B cell (primary cell): ENCODE data around the gene LNX1. TPM values are rescaled to one million over a fixed set of nuclear protein-coding genes. Genes with fewer than 3 reads are reported as not detected.
"Not testable (repeated sequence)": the region's sequence is repeated elsewhere in the genome, so short reads cannot be mapped to it uniquely, and the experiment has no call there.

ENCODE experiments used
- ATAC-seq: fragments of 200-7000 bp; cut with Tn5 transposase; one replicate; pipeline ENCODE4 v1.10.0; 2021; ENCODE audit warnings: low read depth, mild to moderate bottlenecking, moderate number of reproducible peaks, moderate library complexity
- CTCF ChIA-PET: fragments of 350-600 bp; sonication (Branson Sonifier 250); formaldehyde crosslinking; loops from one replicate; lab custom pipeline; 2021; ENCODE audit warnings: antibody characterized with exemption, inconsistent platforms; lab: Charles Lee
- POLR2A ChIA-PET: fragments of 350-600 bp; sonication (Branson Sonifier 250); formaldehyde crosslinking; loops from one replicate; lab custom pipeline; 2021; ENCODE audit warnings: antibody characterized with exemption; lab: Charles Lee
- DNase-seq: peaks from one replicate; pipeline ENCODE4 v3.0.0; 2013
- H2AFZ ChIP-seq: 2 replicates; pipeline ENCODE4 v1.6.1; 2012; ENCODE audit warnings: mild to moderate bottlenecking, low read depth, low read length; ENCODE audit not compliant: insufficient read depth, poor library complexity, severe bottlenecking
- H3K27ac ChIP-seq, 2 donors: 1 replicate in 1 of 2; 2 replicates in 1 of 2; pipeline ENCODE4 v1.5.1; 2012 to 2013; ENCODE audit warnings: low read length in 2 of 2, mild to moderate bottlenecking in 2 of 2, moderate library complexity in 1 of 2
- H3K27me3 ChIP-seq, 4 experiments: fragments of 200-600 bp in 1 of 4; sonication (generic) in 1 of 4; replicated peaks in 1 of 4; 1 replicate in 2 of 4; 2 replicates in 2 of 4; pipeline versions ENCODE4 v1.6.1 to v1.7.0; 2013 to 2016; ENCODE audit warnings: low read length in 3 of 4, mild to moderate bottlenecking in 2 of 4, mixed read lengths in 1 of 4, moderate library complexity in 1 of 4; ENCODE audit not compliant: insufficient read depth in 4 of 4, control insufficient read depth in 3 of 4; ENCODE audit errors: control extremely low read depth in 1 of 4
- H3K36me3 ChIP-seq, 2 experiments: replicated peaks in 1 of 2; 1 replicate in 1 of 2; 2 replicates in 1 of 2; pipeline versions ENCODE4 v1.6.1 to v1.7.1; 2013; ENCODE audit warnings: low read length in 1 of 2; ENCODE audit not compliant: insufficient read depth in 2 of 2, control insufficient read depth in 1 of 2; ENCODE audit errors: control extremely low read depth in 1 of 2, extremely low read depth in 1 of 2
- H3K4me1 ChIP-seq, 2 donors: fragments of 200-600 bp in 1 of 2; sonication (generic) in 1 of 2; 1 replicate in 1 of 2; 2 replicates in 1 of 2; pipeline versions ENCODE4 v1.5.1 to v1.6.1; 2013 to 2017; ENCODE audit warnings: low read length in 2 of 2; ENCODE audit not compliant: control insufficient read depth in 2 of 2, insufficient read depth in 2 of 2
- H3K4me2 ChIP-seq: replicated peaks from 2 replicates; pipeline ENCODE3; 2012; ENCODE audit warnings: mild to moderate bottlenecking, low read depth, low read length; ENCODE audit not compliant: poor library complexity, severe bottlenecking
- H3K4me3 ChIP-seq, 5 experiments: fragments of 200-600 bp in 1 of 5; sonication (generic) in 1 of 5; 1 replicate in 3 of 5; 2 replicates in 2 of 5; pipeline versions ENCODE4 v1.5.1 to v1.7.0; 2011 to 2016; ENCODE audit warnings: low read length in 4 of 5, mild to moderate bottlenecking in 4 of 5, low read depth in 2 of 5, control low read depth in 1 of 5, moderate library complexity in 1 of 5; ENCODE audit not compliant: insufficient read depth in 1 of 5; ENCODE audit errors: control extremely low read depth in 1 of 5, extremely low read depth in 1 of 5
- H3K79me2 ChIP-seq: fragments of 200-600 bp; sonication (generic); one replicate; pipeline ENCODE4 v1.6.0; 2016; ENCODE audit warnings: low read length; ENCODE audit not compliant: control insufficient read depth, insufficient read depth
- H3K9ac ChIP-seq: fragments of 200-600 bp; sonication (generic); 2 replicates; pipeline ENCODE4 v1.6.1; 2017; ENCODE audit warnings: mild to moderate bottlenecking, low read length, moderate library complexity
- H3K9me3 ChIP-seq, 3 donors: one replicate each; pipeline versions ENCODE4 v1.6.1 to v1.7.1; 2013; ENCODE audit warnings: low read length in 2 of 3; ENCODE audit not compliant: control insufficient read depth in 2 of 3, insufficient read depth in 1 of 3; ENCODE audit errors: control extremely low read depth in 1 of 3
- H4K20me1 ChIP-seq: 2 replicates; pipeline ENCODE4 v1.6.0; 2012; ENCODE audit warnings: mild to moderate bottlenecking, low read length; ENCODE audit not compliant: insufficient read depth, control insufficient read depth, poor library complexity, severe bottlenecking
- H3K27ac Mint-ChIP-seq: one replicate; pipeline ENCODE4 v1.8.0; 2021; ENCODE audit warnings: mixed read lengths
- H3K27me3 Mint-ChIP-seq: one replicate; pipeline ENCODE4 v1.8.0; 2021; ENCODE audit warnings: mixed read lengths
- H3K4me1 Mint-ChIP-seq: one replicate; pipeline ENCODE4 v1.8.0; 2021; ENCODE audit warnings: mixed read lengths
- H3K4me3 Mint-ChIP-seq: one replicate; pipeline ENCODE4 v1.8.0; 2021; ENCODE audit warnings: mixed read lengths
- H3K9me3 Mint-ChIP-seq: one replicate; pipeline ENCODE4 v1.8.0; 2022; ENCODE audit warnings: mixed read lengths; ENCODE audit not compliant: insufficient read depth
- CTCF ChIP-seq: fragments of 200-600 bp; IDR thresholded peaks from one replicate; pipeline ENCODE4 v1.8.0; 2022; ENCODE audit warnings: antibody characterized with exemption, mild to moderate bottlenecking
- EZH2 ChIP-seq: IDR thresholded peaks from 2 replicates; pipeline ENCODE4 v1.6.1; 2012; ENCODE audit warnings: borderline replicate concordance, low read depth, mild to moderate bottlenecking, moderate library complexity, low read length; ENCODE audit not compliant: insufficient read depth, poor library complexity, severe bottlenecking
- WGBS: methylation state at CpG from one replicate; pipeline ENCODE4 v1.1.5; 2013; ENCODE audit warnings: missing lambda C conversion rate; ENCODE audit not compliant: insufficient coverage; 5-methylcytosine and 5-hydroxymethylcytosine counted together
- intact Hi-C: fragments of 100-400 bp; cut with micrococcal nuclease; formaldehyde crosslinking; loops from one replicate; pipeline ENCODE4 v1.10.0; 2022
- polyA plus RNA-seq: library from polyadenylated mRNA; depleted of rRNA; stranded (reverse); fragments of >200 nt; gene quantifications from 2 replicates; pipeline ENCODE4 v1.2.3, GENCODE V29; 2012
- total RNA-seq, 2 donors: library from RNA; stranded (reverse); fragments of 120-200 nt in 1 of 2; gene quantifications; 1 replicate in 1 of 2; 2 replicates in 1 of 2; pipeline versions ENCODE4 v1.2.3 to v1.2.4, GENCODE V29; 2013 to 2022

The LNX1 gene
- total and polyA plus RNA-seq, 2 donors (not counting 1 experiment from before 2014, with no cell fraction given), result not detected

GRCh38 chr4:53476232-53477037 lies 114.9 kb downstream of the LNX1 start:
- Mint-ChIP-seq H3K4me1 (no peaks in the 10 kb centered on the region), H3K27me3 (peaks cover 5% of the 10 kb centered on the region), H3K4me3 (no peak overlapping the region), H3K9me3 (peaks cover 5% of the 10 kb centered on the region), H3K27ac (no peak overlapping the region)
- ChIA-PET CTCF (interaction anchor here (1.2 kb wide), 1 partner anchor 757 kb away, joined by 4 read pairs; no protein-coding TSS in a partner anchor), POLR2A (no interaction called here)
- Histone ChIP-seq H3K4me2 (no peak overlapping the region), H3K4me3 (no peak overlapping the region), H3K4me1 (no peaks in the 10 kb centered on the region), H3K79me2 (no peaks in the 10 kb centered on the region), H3K36me3 (no peaks in the 10 kb centered on the region), H3K27ac (no peak overlapping the region), H4K20me1 (no peaks in the 10 kb centered on the region), H2AFZ (no peak overlapping the region), H3K27me3 (no peaks in the 10 kb centered on the region), H3K9me3 (no peaks in the 10 kb centered on the region), H3K9ac (no peak overlapping the region)
- DNase-seq, result no peak
- no peak for ATAC-seq
- no peak for TF ChIP-seq CTCF
- TF ChIP-seq EZH2, result no peak
- intact Hi-C loops, result no loop called here
- WGBS, result 95% methylated on average over 4 of the region's 10 CpGs

DNA sequence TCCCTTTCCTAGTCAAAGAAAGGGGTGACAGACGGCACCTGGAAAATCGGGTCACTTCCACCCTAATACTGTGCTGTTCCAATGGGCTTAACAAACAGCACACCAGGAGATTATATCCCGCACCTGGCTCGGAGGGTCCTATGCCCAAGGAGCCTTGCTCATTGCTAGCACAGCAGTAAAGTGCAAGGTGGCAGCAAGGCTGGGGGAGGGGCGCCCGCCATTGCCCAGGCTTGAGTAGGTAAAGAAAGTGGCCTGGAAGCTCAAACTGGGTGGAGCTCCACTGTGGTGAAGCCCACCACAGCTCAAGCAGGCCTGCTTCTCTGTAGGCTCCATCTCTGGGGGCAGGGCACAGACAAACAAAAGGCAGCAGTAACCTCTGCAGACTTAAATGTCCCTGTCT lies 124.7 kb downstream of the LNX1 start:
- H3K79me2 ChIP-seq, DNase-seq, H3K27ac Mint-ChIP-seq, H3K27me3 Mint-ChIP-seq, H3K27me3 ChIP-seq, H2AFZ ChIP-seq, H3K4me2 ChIP-seq, H3K4me3 ChIP-seq, POLR2A ChIA-PET, H3K36me3 ChIP-seq, H3K4me1 ChIP-seq, ATAC-seq, CTCF ChIA-PET, H3K4me1 Mint-ChIP-seq, intact Hi-C loops, H3K9ac ChIP-seq, H3K4me3 Mint-ChIP-seq, H3K9me3 Mint-ChIP-seq, H4K20me1 ChIP-seq, H3K27ac ChIP-seq: not testable (repeated sequence)
- WGBS, result 93% methylated on average over 4 of the region's 6 CpGs
- H3K9me3 ChIP-seq, result peaks cover 0 to 11% (median 5%) of the 10 kb centered on the region in 3 donors
